KG1 (cell line): ENCODE data around the gene SH3GL2.

Experiments used
- DNase-seq: peaks from one replicate; lab custom pipeline; 2025; lab: John Stamatoyannopoulos, UW

SH3GL2 gene

DNA sequence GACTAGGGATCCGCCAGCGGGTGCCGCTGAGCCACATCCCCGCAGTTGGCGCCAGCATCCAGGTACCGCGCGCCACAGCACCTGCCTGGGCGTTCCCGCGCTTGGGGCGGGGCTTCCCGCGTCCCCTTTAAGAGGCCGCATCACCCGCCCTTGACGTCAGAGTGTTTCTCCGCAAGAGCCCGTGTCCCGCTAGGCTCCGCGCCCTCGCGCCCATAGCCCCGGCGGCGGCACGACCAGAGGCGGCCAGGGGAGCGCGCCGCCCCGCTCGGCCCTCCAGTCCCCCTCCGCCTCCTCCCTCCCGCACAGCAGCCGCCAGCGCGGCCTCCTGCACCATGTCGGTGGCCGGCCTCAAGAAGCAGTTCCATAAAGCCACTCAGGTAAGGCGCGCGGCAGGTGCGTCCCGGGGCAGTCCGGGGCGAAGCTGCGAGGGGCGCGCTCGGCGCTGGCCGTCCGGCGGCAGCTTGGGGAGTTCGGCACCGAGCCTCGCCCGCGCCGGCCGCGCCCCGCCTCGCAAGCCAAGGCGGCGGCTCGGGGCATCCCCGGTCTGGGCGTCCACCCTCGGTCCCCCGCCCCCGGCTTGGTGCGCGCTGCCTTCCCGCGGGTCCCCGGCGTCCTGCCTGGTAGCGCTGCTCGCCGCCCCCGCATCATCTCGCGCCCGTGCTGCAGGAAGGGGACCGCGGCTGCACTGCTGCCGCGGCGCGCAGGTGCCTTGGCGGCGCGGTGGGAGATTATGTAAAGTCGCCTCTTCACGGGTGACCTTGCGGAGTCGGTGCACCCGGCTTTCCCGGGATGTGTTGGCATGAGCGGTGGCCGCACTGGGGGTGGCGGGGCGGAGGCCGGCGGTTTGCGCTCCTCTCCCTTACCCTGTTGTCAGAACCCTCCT is at the start of gene SH3GL2:
TSS of gene SH3GL2 (plus strand) at position 156 of the 883 bp plus-strand sequence.
- no peak for DNase-seq

DNA sequence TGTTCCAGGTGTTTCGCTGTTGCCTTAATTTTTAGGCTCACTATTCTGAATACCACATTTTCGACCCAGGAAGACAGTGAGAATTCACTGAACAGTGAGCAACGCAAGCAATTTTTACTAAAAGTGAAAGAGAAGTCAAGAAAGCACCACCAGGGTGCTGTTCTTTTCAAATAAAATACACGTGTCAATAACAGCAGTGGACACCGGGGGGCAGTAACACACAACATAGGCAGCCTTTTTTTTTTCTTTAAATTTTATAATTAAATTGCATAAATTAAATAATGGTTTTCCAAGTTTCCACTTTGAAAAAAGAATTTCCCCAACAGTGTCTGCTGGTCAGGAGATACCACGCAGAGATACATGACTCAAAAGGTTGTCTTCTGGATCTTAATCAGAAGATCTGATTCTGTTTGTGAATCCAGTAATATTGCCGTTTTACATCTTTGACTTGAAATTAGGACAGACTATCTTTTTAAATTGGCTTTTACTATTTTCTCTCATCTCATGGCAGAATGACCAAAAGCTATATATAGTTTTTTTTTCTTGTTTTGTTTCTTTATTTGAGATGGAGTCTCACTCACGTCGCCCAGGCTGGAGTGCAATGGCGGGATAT is 47.1 kb upstream of the SH3GL2 start:
- no peak for DNase-seq

DNA sequence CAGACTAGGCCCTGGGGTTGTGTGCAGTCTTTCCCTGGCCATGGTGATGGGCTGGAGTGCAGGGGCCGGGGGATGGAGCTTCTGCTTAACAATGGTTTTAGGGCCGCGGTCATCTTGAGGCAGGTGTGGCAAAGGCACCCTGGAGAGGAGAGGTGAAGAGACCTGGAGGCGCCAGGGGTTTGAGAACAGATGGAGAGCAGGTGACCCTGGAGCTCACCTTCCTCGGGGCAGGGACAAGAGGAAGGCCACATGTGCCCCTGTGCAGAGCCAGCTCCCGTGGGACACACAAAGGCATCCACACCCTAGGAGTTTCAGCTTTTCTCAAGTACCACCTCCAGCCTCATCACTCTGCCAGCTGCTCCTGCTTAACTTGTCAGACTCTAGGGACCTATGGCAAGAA is 46.4 kb upstream of the SH3GL2 start:
- no peak for DNase-seq

DNA sequence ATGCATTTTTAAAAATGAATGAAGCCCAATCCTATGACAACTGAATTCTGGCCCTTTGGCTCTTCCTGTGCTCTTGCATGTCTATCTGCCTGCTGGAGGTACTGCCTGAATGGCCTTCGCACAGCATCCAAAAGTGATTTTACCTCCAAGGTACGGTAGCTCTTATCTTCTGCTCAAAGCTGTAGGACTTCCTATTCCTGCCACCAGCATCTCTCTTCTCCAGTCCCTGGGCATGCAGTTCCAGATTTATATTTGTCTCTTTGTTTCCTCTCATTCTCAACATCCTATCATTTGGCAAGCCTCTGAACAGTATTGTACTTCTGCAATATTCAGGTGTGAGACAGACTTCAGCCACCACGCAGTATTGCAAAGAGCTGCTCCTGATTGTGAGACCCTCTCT is 43.7 kb upstream of the SH3GL2 start:
- no peak for DNase-seq

DNA sequence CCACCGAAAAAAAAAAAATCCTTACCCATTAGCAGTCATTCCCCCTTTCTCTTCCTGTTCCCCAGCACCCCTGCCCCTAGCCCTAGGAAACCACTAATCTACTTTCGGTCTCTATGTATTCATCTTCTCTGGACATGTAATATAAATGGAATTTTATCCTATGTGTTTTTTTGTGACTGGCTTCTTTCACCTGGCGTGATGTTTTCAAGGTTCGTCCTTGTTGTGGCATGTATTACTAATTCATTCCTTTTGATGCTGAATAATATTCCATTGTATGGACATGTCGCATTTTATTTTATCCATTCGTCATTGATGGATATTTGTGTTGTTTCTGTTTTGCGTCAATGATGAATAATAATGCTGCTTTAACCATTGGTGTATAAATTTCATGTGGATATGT is 42.8 kb upstream of the SH3GL2 start:
- DNase-seq = no peak

DNA sequence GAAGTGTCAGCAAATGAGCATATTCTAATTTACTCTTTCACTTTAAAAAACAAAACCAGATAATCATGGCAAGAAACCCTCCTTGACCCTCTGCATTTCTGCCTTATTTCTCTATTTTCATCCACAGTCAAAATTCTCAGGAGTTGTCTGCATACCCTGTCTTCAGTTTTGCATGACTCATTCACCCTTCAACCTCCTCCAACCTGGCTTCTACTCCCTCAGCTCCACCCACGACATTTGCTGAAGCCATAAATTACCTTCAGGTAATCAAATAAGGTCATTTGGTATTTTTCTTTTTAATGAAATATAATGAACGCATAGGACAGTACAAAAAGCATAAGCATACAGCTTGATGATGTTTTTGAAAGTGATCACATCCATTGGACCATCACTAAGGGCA is 27.8 kb upstream of the SH3GL2 start:
- DNase-seq = no peak

DNA sequence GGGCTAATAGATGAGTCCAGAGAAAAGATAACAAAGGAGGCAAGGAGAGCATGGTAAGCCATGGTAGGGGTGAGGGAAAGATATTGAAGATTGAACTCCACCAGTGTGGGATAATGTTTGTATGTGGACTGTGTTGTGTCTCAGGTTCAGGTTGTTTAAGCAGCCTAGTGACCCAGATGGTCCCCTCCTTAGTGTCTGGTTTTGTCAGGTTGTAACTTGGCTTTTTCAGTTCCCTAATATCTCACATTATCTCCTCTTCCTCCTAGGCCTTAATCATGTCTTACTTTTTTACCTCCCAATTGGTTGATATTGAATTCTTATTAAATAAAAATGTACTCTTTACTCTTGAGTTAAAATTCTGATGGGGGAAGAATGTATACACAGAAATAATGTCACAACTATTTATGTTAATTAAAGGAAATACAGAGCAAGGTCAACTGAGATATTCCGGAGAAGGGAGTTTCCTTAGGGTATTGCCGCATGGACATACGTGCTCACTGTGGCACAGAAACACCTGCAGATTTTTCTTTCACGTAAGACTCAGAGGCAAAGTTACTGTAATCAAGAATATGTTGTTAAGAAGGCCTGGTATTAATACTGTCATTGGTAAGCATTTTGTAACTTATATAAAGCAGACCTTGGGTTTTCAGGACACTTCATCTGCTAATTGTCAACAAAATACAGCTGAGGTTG is 23.4 kb upstream of the SH3GL2 start:
- DNase-seq = no peak

DNA sequence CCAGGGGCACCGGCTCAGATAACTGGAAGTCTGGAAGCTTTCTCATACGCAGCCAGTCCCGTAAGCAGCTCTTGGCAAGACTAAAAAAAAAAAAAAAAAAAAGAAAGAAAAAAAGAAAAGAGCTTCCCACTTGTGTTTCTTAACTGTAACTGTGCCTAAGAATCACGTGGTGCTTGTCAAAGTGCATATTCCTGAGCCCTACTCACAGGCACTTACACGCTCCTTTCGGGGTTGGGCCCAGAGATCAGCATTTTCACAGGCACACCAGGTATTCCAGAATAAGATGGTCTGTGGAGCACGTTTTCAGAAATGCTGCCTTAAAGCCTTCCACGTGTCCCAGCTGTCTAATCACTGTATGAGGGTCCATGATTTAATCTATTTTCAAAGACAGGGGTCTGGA is 22.6 kb upstream of the SH3GL2 start:
- DNase-seq = no peak

DNA sequence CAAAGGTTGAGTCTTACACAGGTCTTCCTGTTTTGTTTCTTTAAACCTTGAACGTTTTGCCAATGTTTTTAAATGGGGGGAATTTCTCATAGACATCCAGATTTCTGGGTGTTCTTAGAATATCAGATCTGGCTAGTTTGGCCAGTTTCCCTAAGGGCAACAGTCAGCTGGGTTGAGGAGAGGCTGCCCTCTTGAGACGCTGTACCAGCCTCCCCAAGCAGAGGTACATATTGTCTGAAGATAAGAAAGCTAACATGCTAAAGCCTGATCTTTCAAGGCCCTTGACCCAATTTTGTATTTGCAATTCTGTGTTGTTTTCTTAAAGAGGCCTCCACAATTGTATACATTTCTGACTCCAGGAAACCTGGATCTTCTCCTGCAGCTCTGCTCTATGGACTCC is 21.9 kb upstream of the SH3GL2 start:
- DNase-seq = no peak

DNA sequence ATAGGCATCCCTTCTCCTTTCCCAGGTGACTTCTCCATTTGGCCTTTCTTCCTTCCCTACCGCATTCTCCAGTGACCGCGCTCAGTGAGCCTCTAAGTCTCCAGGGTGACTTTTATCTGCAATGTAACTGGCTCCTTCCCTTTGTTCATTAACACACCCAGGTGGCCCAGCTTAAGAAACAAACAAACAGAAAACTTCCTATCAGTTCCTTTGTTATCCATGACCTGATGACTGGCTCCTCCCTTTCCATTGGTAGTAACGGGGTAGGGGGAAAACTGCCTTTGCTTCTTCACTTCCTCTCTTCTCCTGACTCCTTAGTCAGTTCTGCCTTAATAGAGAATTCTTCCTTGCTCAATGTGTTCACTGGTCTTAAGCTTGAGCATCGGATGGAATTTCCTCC is 7.0 kb upstream of the SH3GL2 start:
- no peak for DNase-seq

DNA sequence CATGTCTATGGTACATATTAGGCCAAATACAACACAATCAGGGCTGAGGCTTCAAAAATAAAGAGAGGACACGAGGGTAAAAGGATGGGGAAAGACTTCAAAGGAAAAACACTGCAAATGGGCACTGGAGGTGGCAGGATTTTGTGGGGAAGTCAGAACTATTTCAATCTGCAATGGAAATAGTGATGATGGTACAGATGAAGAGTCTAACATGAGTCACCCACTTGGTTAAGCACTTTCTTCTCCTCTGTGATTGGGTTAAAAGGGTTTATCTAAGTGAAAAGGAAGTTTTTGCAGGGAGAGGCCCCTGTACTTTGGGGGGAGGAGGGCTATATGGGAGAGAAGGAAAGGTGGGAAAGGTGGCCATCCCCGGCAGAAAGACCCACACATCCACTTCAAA is 4.5 kb upstream of the SH3GL2 start:
- DNase-seq = no peak

DNA sequence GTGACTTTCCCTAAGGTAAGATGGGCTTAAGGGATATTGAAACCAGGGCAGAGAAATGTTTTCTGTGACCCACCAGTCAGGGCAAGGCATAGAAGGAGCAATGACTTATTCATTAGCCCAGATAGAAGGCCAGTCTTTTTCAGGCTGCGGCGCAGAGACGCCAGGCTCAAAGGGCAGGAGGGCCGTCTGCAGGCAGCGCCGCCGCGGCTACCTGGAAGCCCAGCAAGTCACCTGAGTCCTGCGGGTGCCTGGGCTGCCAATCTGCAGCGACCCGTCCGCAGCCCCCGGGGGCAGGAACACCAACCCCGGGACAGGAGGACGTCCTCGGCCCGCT is 322 bp upstream of the SH3GL2 start:
- DNase-seq = no peak

DNA sequence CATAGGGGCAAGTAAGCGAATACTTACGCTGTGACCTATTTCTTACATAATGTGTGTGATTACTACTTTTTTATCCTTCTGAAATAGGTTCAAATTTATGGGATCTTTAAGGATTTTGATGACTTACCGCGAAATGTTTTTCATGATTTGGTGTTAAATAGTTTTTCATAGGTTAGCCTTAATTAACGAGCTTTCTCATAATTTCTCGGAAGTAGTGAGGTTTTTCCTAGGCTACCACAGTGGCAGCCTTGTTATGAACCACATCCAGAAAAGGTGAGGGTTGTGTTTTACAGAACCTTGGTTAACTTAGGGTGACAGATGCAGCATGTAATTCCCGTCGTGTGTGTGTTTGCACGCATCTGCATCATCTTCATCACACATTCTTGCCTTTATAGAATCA is 1.3 kb downstream of the SH3GL2 start:
- DNase-seq = no peak

DNA sequence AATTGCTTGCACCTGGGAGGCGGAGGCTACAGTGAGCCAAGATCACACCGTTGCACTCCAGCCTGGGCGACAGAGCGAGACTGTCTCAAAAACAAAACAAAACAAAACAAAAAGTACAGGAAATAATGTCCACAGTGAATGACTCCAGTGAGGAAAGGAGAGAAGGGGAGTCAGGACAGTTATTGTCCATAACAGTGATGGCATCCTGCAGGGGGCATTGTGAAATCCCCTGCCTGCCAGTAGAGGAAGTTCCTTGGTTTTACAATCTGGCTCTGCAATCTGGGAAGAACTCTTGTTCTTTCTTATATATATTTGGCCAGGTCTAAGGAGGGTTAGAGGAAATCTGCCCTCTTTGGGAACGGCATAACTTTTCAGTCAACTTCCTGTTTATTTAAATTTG is 8.2 kb downstream of the SH3GL2 start:
- no peak for DNase-seq

DNA sequence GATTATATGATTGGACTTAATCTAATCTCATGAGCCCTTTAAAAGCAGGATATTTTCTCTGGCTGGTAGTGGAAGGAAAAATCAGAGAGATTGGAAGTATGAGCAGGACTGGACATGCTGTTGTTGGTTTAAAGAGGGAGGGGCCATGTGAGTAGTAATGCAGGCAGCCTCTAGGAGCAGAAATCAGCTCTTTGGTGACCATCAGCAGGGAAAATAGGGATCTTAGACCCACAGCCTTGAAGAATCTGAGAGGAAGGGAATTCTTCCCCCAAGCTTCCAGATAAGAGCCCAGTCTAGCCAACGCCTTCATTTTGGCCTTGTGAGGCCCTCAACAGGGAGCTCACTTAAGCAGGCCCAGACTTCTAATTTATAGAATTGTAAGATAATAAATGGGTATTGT is 9.5 kb downstream of the SH3GL2 start:
- DNase-seq = no peak

DNA sequence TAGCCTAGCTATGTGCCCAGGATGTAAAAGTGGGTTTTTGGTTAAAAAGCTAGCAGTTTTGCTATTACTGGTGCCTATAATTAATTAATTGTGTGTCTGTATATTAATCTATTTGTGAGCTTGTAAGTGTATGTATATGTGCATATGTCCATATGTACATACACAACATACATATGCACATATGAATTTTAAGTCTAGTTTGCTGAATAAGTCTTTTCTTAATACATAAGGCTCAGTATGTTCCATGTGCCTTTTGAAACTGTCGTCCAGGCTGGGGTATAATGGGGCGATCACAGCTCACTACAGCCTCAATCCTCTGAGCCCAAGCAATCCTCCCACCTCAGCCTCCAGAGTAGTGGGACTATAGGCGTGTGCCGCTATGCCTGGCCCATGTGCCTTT is 10.1 kb downstream of the SH3GL2 start:
- DNase-seq = no peak

DNA sequence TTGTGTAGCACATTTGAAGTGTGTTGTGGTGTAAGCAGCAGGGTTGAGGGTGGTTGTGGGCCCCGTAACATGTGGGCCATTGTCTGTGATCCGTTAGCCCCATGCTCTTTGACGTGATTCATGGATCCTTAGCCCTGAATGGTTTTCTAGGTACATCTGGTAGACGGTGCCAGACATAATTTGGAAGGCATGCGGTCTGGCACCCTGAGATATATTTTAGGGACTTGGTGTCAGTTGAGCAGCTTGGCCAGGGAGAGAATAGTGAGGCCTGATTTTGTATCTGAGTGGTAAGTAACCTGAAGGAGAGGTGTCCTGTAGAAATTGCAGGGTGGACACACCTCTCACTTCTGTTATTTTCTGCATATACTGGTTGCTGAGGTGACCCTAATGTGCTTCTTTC is 10.9 kb downstream of the SH3GL2 start:
- no peak for DNase-seq

DNA sequence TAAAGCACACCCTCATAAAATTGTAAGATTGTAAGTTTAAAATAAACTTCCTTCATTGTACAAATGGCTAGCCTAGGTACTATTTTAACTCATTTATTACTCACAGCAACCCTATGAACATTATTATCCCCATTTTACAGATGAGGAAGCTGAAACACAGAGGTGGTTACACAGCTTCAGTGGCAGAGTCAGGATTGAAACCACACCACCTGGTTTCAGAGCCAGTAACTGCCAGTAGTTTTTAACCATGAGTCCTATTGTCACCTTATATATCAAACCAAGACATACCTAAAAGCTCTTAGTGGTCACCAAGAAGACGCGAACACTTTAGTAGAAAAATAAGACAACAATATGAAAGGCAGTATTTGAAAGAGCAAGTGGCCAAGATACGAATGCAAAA is 16.1 kb downstream of the SH3GL2 start:
- no peak for DNase-seq

DNA sequence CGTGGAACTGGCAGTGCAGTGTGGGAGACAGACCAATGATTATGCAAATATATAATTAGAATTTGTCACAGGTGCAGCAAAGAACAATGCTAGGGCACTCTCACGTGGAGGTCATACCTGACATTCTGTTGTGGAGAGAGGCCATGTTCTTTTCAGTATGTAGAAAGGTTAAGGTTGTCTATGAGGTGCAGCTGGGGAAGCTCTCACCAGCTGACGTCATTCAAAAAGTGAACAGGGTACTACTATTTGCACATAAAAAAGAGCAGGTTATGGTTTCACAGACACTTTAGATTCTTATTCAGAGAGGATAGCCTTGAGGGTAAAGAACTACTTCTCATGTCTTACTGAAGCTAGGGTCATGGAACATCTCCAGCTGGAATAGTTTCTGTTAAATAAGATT is 19.1 kb downstream of the SH3GL2 start:
- DNase-seq = no peak

DNA sequence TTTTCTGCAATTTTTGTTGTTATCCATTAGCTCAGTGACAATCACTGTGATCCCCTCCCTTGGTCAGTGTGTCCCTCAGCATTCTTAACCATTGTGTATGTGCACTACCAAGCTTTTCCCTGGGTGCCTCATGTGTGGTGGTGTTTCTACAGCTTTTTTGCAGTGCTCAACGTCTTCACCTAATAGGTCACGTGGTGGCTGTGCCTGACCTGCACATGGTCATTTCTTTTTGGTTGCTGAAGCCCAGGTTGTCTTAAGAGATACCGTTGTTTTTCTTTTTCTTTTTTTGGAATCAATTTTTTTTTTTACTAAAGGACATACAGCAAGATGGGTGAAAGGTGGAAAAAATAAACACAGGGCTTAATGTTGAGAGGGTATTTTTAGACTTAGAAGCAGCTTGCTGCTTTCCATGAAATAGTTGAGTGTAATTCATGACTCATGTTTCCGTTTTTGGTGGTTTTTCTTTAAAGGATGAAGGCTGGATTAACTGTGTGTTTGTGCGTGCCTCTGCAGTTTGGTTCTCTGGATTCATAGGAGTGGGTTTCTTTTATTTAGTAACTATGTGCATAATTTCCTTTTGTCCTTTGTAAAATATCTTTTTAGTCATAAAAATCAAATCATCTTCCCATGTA is 22.2 kb downstream of the SH3GL2 start:
- no peak for DNase-seq

DNA sequence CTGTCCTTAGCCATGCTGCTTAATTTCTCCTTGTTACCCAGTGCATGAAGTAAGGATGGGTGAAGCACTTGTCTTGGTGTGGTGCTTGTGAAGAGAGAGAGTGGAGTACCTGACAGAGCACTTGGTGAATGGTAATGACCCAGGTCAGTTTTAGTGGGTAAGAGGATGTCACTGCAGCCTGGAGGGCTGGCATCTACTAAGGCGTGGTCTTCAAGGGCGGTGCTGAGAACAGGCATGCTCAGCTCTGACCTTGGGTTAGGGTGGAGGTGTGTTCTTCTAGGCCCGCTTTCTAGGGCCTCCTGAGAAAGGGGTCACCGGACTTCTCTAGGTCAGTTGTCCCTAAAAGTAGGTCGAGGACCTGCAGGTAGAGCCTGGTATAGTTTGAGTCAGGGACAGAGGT is 25.7 kb downstream of the SH3GL2 start:
- no peak for DNase-seq

DNA sequence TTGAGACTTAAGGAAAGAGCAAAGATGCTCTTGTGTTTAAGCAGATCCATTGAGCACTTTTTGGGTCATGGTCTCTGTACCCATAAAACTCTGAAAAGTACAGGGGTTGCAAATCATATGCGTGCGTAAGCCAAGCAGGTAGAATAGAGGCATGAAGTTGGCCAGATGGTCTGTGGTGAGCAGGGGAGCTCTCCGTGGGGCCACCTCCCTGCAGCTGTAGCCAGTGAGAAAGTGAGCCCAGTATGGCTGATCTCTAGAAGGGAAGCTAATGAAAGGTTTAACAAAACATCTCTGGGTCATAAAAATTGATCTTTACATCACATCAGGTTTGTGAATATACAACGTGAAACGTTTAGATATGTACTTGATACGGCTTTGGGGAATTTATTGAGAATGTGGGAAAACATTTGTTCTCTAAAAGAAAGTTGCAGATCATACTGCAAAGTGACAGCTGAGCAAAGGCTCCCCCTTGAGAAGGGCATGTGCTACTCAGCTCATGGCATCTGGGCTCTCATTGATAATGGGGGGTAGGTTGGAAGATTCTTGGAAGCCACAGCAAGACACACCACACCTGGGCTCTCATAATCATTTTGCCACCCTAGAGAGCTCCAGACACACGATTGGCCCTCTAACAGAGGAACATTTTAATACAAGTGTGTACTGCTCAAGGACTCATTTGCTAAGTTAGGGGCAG is 30.6 kb downstream of the SH3GL2 start:
- no peak for DNase-seq
